GM18507 (cell line): Measurements from ENCODE around the gene KSR1.
"Not testable (repeated sequence)": the region's sequence is repeated elsewhere in the genome, so short reads cannot be mapped to it uniquely, and the experiment has no call there.

Experiments used
- DNase-seq: peaks from one replicate; pipeline ENCODE4 v3.0.0; 2011; ENCODE audit warnings: low read depth; ENCODE audit not compliant: insufficient read length; ENCODE audit errors: extremely low spot score
- FAIRE-seq: peaks from 2 replicates; lab custom pipeline; 2011; peaks lifted over from hg19 to GRCh38; lab: Jason Lieb, UNC

The KSR1 gene

GRCh38 chr17:27449988-27450387 is 6.3 kb upstream of the KSR1 start:
- no peak for FAIRE-seq
- DNase-seq, result no peak

- FAIRE-seq (no peak), DNase-seq (no peak)
Observed at GRCh38 chr17:27450416-27450815, 5.8 kb upstream of the KSR1 start.

GRCh38 chr17:27451906-27452305 is 4.3 kb upstream of the KSR1 start:
- DNase-seq (no peak), FAIRE-seq (no peak)

- DNase-seq (no peak), FAIRE-seq (no peak)
Observed at GRCh38 chr17:27452828-27453227, 3.4 kb upstream of the KSR1 start.

- no peak for FAIRE-seq
- no peak for DNase-seq
Observed at GRCh38 chr17:27453471-27453870, 2.8 kb upstream of the KSR1 start.

GRCh38 chr17:27454089-27454488 is 2.2 kb upstream of the KSR1 start:
- FAIRE-seq (no peak), DNase-seq (no peak)

- no peak for FAIRE-seq
Observed at GRCh38 chr17:27455236-27455913, 873 bp upstream of the KSR1 start.

GRCh38 chr17:27456681-27457359 is 572 bp downstream of the KSR1 start:
- DNase-seq (no peak), FAIRE-seq (no peak)

More at GRCh38 chr17:27455236-27455913, 873 bp upstream of the KSR1 start:
- DNase-seq, result no peak

- FAIRE-seq, result no peak
Observed at GRCh38 chr17:27457360-27457715, 1.1 kb downstream of the KSR1 start.

GRCh38 chr17:27457731-27458523 is 1.7 kb downstream of the KSR1 start:
- FAIRE-seq (peak; percentile 62), DNase-seq (no peak)

More at GRCh38 chr17:27457360-27457715, 1.1 kb downstream of the KSR1 start:
- DNase-seq, result no peak

GRCh38 chr17:27458524-27458908 is 2.3 kb downstream of the KSR1 start:
- no peak for DNase-seq
- FAIRE-seq, result no peak

GRCh38 chr17:27459433-27459832 is 3.2 kb downstream of the KSR1 start:
- FAIRE-seq, result no peak
- no peak for DNase-seq

GRCh38 chr17:27460196-27460725 is 4.0 kb downstream of the KSR1 start:
- FAIRE-seq, result no peak
- no peak for DNase-seq

GRCh38 chr17:27461192-27461859 is 5.1 kb downstream of the KSR1 start:
- DNase-seq, result no peak
- no peak for FAIRE-seq

- DNase-seq (no peak), FAIRE-seq (no peak)
Observed at GRCh38 chr17:27462149-27462548, 5.9 kb downstream of the KSR1 start.

GRCh38 chr17:27462714-27463113 is 6.5 kb downstream of the KSR1 start:
- DNase-seq, result no peak
- FAIRE-seq, result no peak

- FAIRE-seq (peak; percentile 50), DNase-seq (no peak)
Observed at GRCh38 chr17:27463235-27463677, 7.0 kb downstream of the KSR1 start.

- FAIRE-seq, result not testable (repeated sequence)
Observed at GRCh38 chr17:27464019-27464418, 7.8 kb downstream of the KSR1 start.

GRCh38 chr17:27464431-27464830 is 8.2 kb downstream of the KSR1 start:
- FAIRE-seq (no peak), DNase-seq (no peak)

More at GRCh38 chr17:27464019-27464418, 7.8 kb downstream of the KSR1 start:
- not testable (repeated sequence) for DNase-seq

- not testable (repeated sequence) for DNase-seq, FAIRE-seq
Observed at GRCh38 chr17:27465875-27466274, 9.6 kb downstream of the KSR1 start.
